ENCODE data around the gene PPP1R1C.

- TF ChIP-seq POLR2A (IDR thresholded peaks at IDR 0.05): no peak
- TF ChIP-seq CTCF (IDR thresholded peaks at IDR 0.05): no peak
- no peak for TF ChIP-seq EP300 (IDR thresholded peaks at IDR 0.05)
Measured at GRCh38 chr2:181972431-181973170, 13.1 kb upstream of the PPP1R1C start.
